Astrocyte (in vitro differentiated cells and primary cell): ENCODE measurements around the gene SH2D3A. TPM values are rescaled to one million over a fixed set of nuclear protein-coding genes. Genes with fewer than 3 reads are reported as not detected.
"Not testable (repeated sequence)": the region's sequence is repeated elsewhere in the genome, so short reads cannot be mapped to it uniquely, and the experiment has no call there.

Source experiments
- DNase-seq: peaks from one replicate; pipeline ENCODE4 v3.0.0-alpha.2; 2010; ENCODE audit warnings: low read depth
- FAIRE-seq: peaks from 2 replicates; lab custom pipeline; 2011; peaks lifted over from hg19 to GRCh38; lab: Jason Lieb, UNC
- H2AFZ ChIP-seq: 2 replicates; pipeline ENCODE4 v1.6.0; 2012; ENCODE audit warnings: low read depth, low read length, inconsistent platforms
- H3K27ac ChIP-seq: 2 replicates; pipeline ENCODE4 v1.5.1; 2011; ENCODE audit warnings: low read depth, low read length, inconsistent platforms
- H3K27me3 ChIP-seq: 2 replicates; pipeline ENCODE4 v1.6.0; 2011; ENCODE audit warnings: low read length, inconsistent platforms; ENCODE audit not compliant: insufficient read depth
- H3K36me3 ChIP-seq: 2 replicates; pipeline ENCODE4 v1.5.1; 2011; ENCODE audit warnings: low read length, inconsistent platforms; ENCODE audit not compliant: insufficient read depth
- H3K4me1 ChIP-seq: 2 replicates; pipeline ENCODE4 v1.5.1; 2011; ENCODE audit warnings: low read length, inconsistent platforms; ENCODE audit not compliant: insufficient read depth
- H3K4me2 ChIP-seq: 2 replicates; pipeline ENCODE4 v1.6.0; 2012; ENCODE audit warnings: low read length, inconsistent platforms
- H3K4me3 ChIP-seq: 2 replicates; pipeline ENCODE4 v1.5.1; 2011; ENCODE audit warnings: low read depth, mild to moderate bottlenecking, low read length, inconsistent platforms; ENCODE audit not compliant: insufficient read depth
- H3K79me2 ChIP-seq: 2 replicates; pipeline ENCODE4 v1.6.0; 2012; ENCODE audit warnings: mild to moderate bottlenecking, low read length, inconsistent platforms; ENCODE audit not compliant: insufficient read depth
- H3K9ac ChIP-seq: 2 replicates; pipeline ENCODE4 v1.6.0; 2012; ENCODE audit warnings: mild to moderate bottlenecking, low read length, inconsistent platforms
- H3K9me3 ChIP-seq: 2 replicates; pipeline ENCODE4 v1.5.1; 2012; ENCODE audit warnings: low read depth, mild to moderate bottlenecking, low read length, inconsistent platforms; ENCODE audit not compliant: insufficient read depth
- H4K20me1 ChIP-seq: 2 replicates; pipeline ENCODE4 v1.6.0; 2012; ENCODE audit warnings: low read length, inconsistent platforms; ENCODE audit not compliant: insufficient read depth
- H3K27ac Mint-ChIP-seq: one replicate; pipeline ENCODE4 v1.8.0; 2021; ENCODE audit warnings: mild to moderate bottlenecking, mixed read lengths; ENCODE audit not compliant: unreplicated experiment
- H3K27me3 Mint-ChIP-seq: one replicate; pipeline ENCODE4 v1.8.0; 2021; ENCODE audit warnings: low read depth, mixed read lengths; ENCODE audit not compliant: unreplicated experiment
- H3K36me3 Mint-ChIP-seq: one replicate; pipeline ENCODE4 v1.8.0; 2021; ENCODE audit warnings: low read depth, mixed read lengths; ENCODE audit not compliant: unreplicated experiment
- H3K4me1 Mint-ChIP-seq: one replicate; pipeline ENCODE4 v1.8.0; 2021; ENCODE audit warnings: low read depth, mixed read lengths; ENCODE audit not compliant: unreplicated experiment
- H3K4me3 Mint-ChIP-seq: one replicate; pipeline ENCODE4 v1.8.0; 2021; ENCODE audit warnings: mild to moderate bottlenecking, moderate library complexity, mixed read lengths; ENCODE audit not compliant: unreplicated experiment
- H3K9me3 Mint-ChIP-seq: one replicate; pipeline ENCODE4 v1.8.0; 2021; ENCODE audit warnings: mild to moderate bottlenecking, mixed read lengths; ENCODE audit not compliant: unreplicated experiment
- CTCF ChIP-seq: IDR thresholded peaks from 2 replicates; pipeline ENCODE4 v1.5.1; 2011; ENCODE audit warnings: low read depth, mild to moderate bottlenecking, inconsistent platforms, low read length, moderate library complexity; ENCODE audit not compliant: insufficient read depth
- EZH2 ChIP-seq: IDR thresholded peaks from 2 replicates; pipeline ENCODE4 v1.6.1; 2012; ENCODE audit warnings: mild to moderate bottlenecking, low read length, inconsistent platforms; ENCODE audit not compliant: insufficient read depth
- total RNA-seq: library from RNA; stranded (reverse); gene quantifications from 2 replicates; pipeline ENCODE4 v1.2.1, GENCODE V29; 2021

SH2D3A gene
- total RNA-seq, 1 donor from 2014 or later: 2.6 TPM

- H3K27ac Mint-ChIP-seq: no peak overlapping the region
- Histone ChIP-seq H3K4me3 (no peak overlapping the region), H3K4me2 (no peak overlapping the region), H2AFZ (no peak overlapping the region), H3K9ac (no peak overlapping the region), H4K20me1 (no peaks in the 10 kb centered on the region), H3K79me2 (no peaks in the 10 kb centered on the region), H3K27ac (no peak overlapping the region), H3K4me1 (no peaks in the 10 kb centered on the region), H3K36me3 (no peaks in the 10 kb centered on the region), H3K27me3 (peaks cover 6% of the 10 kb centered on the region), H3K9me3 (no peaks in the 10 kb centered on the region)
- H3K36me3 Mint-ChIP-seq: peaks cover 2% of the 10 kb centered on the region
- TF ChIP-seq EZH2 (no peak), CTCF (no peak)
- DNase-seq: no peak
- H3K4me3 Mint-ChIP-seq: no peak overlapping the region
- H3K4me1 Mint-ChIP-seq: no peaks in the 10 kb centered on the region
- no peak for FAIRE-seq
- peaks cover 14% of the 10 kb centered on the region for H3K9me3 Mint-ChIP-seq
- H3K27me3 Mint-ChIP-seq: peaks cover 19% of the 10 kb centered on the region
Observed at GRCh38 chr19:6710273-6711077, 56.8 kb downstream of the SH2D3A start.

- Histone ChIP-seq H3K4me1 (no peaks in the 10 kb centered on the region), H2AFZ (no peak overlapping the region), H4K20me1 (no peaks in the 10 kb centered on the region), H3K9me3 (no peaks in the 10 kb centered on the region), H3K79me2 (no peaks in the 10 kb centered on the region), H3K27me3 (peaks cover 6% of the 10 kb centered on the region), H3K9ac (no peak overlapping the region), H3K27ac (no peak overlapping the region), H3K36me3 (no peaks in the 10 kb centered on the region), H3K4me3 (no peak overlapping the region), H3K4me2 (no peak overlapping the region)
- peaks cover 2% of the 10 kb centered on the region for H3K36me3 Mint-ChIP-seq
- TF ChIP-seq CTCF (no peak), EZH2 (no peak)
- H3K27ac Mint-ChIP-seq: no peak overlapping the region
- no peak overlapping the region for H3K4me3 Mint-ChIP-seq
- H3K9me3 Mint-ChIP-seq: peaks cover 14% of the 10 kb centered on the region
- DNase-seq (no peak), FAIRE-seq (no peak)
- no peaks in the 10 kb centered on the region for H3K4me1 Mint-ChIP-seq
- peaks cover 19% of the 10 kb centered on the region for H3K27me3 Mint-ChIP-seq
Observed at GRCh38 chr19:6709549-6709948, 57.7 kb downstream of the SH2D3A start.

GRCh38 chr19:6708913-6709312 lies 58.3 kb downstream of the SH2D3A start:
- H4K20me1 ChIP-seq, H3K4me3 ChIP-seq, FAIRE-seq, H3K27me3 ChIP-seq, H3K27ac Mint-ChIP-seq, H3K27ac ChIP-seq, H3K9me3 ChIP-seq, H3K4me1 Mint-ChIP-seq, H3K36me3 ChIP-seq, H3K79me2 ChIP-seq, H2AFZ ChIP-seq, H3K36me3 Mint-ChIP-seq, H3K4me3 Mint-ChIP-seq, DNase-seq, H3K9ac ChIP-seq, H3K4me2 ChIP-seq, H3K4me1 ChIP-seq: not testable (repeated sequence)
- H3K27me3 Mint-ChIP-seq: peaks cover 19% of the 10 kb centered on the region
- peaks cover 14% of the 10 kb centered on the region for H3K9me3 Mint-ChIP-seq
